Kidney epithelial cell (primary cell): ENCODE data around the gene ICOS. TPM values are rescaled to one million over a fixed set of nuclear protein-coding genes. Genes with fewer than 3 reads are reported as not detected.

Source experiments
- DNase-seq: peaks from one replicate; pipeline ENCODE4 v3.0.0-alpha.2; 2010; ENCODE audit warnings: low read depth
- H3K27me3 ChIP-seq: 2 replicates; pipeline ENCODE4 v1.6.0; 2011; ENCODE audit warnings: low read length; ENCODE audit not compliant: control insufficient read depth, insufficient read depth
- H3K36me3 ChIP-seq: 2 replicates; pipeline ENCODE4 v1.5.1; 2011; ENCODE audit warnings: low read length; ENCODE audit not compliant: control insufficient read depth, insufficient read depth
- H3K4me3 ChIP-seq: 2 replicates; pipeline ENCODE4 v1.5.1; 2011; ENCODE audit warnings: low read depth, mild to moderate bottlenecking, control low read depth, low read length
- total RNA-seq: library from RNA; depleted of rRNA; stranded (reverse); fragments of >200 nt; gene quantifications from 2 replicates; pipeline ENCODE4 v1.2.3, GENCODE V29; 2015
- TF ChIP-seq, protein P1 (sequence below): IDR thresholded peaks from 2 replicates; pipeline ENCODE4 v1.5.1; 2011; ENCODE audit warnings: mild to moderate bottlenecking, moderate library complexity, low read length, control low read depth, inconsistent platforms; ENCODE audit not compliant: insufficient read depth, poor library complexity, severe bottlenecking

ICOS gene
- total RNA-seq, 1 donor from 2014 or later, result not detected

DNA sequence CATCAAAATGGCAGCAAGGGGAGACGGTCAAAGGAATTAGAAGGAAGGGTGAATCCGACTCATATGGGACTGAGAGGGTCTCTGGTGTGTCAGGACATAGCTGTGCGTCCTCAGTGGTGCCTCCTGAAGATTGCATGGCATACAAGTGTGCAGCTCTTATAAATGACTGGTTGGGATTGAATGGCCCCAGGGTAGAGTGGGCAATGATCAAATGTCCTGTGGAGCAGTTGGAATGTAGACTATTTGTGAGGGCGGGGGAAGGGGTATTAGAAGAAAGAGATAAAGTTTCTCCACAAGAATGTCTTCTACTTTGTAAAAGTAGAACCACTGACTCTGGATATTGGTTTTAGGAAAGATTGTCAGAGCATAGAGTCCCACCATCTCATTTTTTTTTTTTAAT is 44.4 kb upstream of the ICOS start:
- Histone ChIP-seq H3K36me3 (no peaks in the 10 kb centered on the region), H3K4me3 (no peak overlapping the region), H3K27me3 (no peaks in the 10 kb centered on the region)
- DNase-seq, result no peak
- TF ChIP-seq, protein P1, sequence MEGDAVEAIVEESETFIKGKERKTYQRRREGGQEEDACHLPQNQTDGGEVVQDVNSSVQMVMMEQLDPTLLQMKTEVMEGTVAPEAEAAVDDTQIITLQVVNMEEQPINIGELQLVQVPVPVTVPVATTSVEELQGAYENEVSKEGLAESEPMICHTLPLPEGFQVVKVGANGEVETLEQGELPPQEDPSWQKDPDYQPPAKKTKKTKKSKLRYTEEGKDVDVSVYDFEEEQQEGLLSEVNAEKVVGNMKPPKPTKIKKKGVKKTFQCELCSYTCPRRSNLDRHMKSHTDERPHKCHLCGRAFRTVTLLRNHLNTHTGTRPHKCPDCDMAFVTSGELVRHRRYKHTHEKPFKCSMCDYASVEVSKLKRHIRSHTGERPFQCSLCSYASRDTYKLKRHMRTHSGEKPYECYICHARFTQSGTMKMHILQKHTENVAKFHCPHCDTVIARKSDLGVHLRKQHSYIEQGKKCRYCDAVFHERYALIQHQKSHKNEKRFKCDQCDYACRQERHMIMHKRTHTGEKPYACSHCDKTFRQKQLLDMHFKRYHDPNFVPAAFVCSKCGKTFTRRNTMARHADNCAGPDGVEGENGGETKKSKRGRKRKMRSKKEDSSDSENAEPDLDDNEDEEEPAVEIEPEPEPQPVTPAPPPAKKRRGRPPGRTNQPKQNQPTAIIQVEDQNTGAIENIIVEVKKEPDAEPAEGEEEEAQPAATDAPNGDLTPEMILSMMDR, result no peak

DNA sequence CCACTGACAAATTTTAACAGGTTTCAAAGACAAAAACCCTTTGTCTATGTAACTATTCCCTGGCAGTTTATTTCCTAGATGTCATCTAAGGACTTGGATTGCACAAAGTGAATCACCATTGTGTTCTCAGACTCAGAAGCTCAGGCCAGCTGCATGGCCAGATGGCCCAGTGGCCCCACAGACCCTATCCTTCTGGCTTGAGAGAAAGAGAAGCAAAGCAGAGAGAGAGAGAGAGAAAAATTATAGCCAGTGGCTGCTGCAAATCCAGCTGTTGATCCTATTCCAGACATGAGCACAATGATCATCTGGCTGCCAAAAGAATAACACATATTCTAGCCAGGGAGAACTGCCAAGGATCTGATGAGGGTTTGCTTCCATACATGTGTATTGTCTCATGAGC is 43.2 kb upstream of the ICOS start:
- H3K36me3 ChIP-seq, result no peaks in the 10 kb centered on the region
- H3K27me3 ChIP-seq, result no peaks in the 10 kb centered on the region
- no peak overlapping the region for H3K4me3 ChIP-seq
- DNase-seq, result no peak
- TF ChIP-seq, protein P1, result no peak

DNA sequence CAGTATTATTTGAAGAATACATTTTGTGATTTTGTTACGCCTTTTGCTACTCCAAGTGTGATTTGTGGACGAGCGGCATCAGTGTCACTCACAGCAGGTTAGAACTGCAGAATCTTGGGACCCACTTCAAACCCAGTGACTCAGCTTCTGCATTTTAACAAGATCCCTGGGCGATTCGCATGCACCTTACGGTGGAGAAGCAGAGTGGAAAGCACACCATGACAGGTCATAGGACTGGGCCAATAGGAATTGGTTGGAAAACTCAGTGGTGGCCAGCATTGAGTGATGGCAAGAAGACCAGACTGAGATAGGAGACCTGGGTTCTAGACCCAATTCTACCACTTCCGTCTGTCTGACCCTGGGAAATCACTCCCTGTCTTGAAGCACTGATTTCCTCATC is 42.7 kb upstream of the ICOS start:
- Histone ChIP-seq H3K27me3 (no peaks in the 10 kb centered on the region), H3K36me3 (no peaks in the 10 kb centered on the region), H3K4me3 (no peak overlapping the region)
- no peak for DNase-seq
- TF ChIP-seq, protein P1, result no peak

DNA sequence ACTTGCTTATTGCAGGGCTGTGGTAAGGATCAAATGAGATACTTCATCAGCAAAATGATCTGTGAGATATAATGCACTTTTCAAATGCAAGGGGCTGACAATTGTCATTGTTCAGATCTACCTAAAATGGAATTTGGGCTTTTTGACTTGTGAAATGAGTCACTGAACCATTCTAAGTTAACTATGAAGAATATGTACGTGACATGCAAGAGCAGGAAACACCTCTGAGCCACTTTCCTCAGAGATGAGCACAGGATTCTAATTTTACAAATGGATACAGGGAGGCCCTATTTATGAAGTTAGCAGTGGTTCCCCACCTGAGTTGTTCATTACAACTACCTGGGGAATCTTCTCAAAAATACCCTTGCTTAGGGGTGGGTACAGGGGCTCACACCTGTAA is 42.3 kb upstream of the ICOS start:
- no peak for DNase-seq
- no peaks in the 10 kb centered on the region for H3K36me3 ChIP-seq
- TF ChIP-seq, protein P1, result no peak
- no peak overlapping the region for H3K4me3 ChIP-seq
- no peaks in the 10 kb centered on the region for H3K27me3 ChIP-seq

DNA sequence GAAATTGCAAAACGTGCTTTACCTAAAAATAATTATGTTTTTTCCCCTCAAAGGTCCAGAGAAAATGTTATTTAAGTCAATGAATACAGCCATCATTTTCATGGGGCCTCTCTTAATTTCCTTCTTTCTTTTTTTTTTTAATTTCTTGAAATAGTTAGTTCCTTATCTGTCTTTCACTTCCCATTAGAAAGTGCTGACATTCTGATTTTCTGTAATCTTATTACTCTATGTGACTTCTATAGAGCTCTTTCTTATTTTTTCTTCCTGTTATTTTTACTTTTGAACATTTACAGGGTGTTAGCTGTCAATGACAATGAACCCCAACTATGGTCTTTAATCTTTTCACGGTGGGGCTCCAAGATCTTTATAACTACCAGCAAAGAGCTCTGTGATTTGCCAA is 39.0 kb upstream of the ICOS start:
- no peaks in the 10 kb centered on the region for H3K27me3 ChIP-seq
- DNase-seq, result no peak
- no peaks in the 10 kb centered on the region for H3K36me3 ChIP-seq
- H3K4me3 ChIP-seq, result no peak overlapping the region
- TF ChIP-seq, protein P1, result no peak

DNA sequence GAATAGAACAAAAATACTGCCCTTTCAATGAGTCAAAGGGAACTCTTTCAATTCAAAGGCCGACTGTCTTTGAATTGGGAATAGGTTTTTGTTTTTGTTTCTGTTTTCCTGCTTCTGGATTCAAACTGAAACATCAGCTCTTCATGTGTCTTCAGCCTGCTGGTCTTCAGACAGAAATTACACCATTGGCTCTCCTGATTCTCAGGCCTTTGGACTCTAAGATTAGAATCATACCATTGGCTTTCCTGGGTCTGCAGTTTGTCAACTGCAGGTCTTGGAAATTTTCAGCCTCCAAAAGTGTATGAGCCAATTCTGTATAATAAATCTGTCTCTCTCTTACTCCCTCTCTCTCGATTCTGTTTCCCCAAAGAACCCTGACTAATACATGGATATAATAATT is 37.9 kb upstream of the ICOS start:
- Histone ChIP-seq H3K4me3 (no peak overlapping the region), H3K27me3 (no peaks in the 10 kb centered on the region), H3K36me3 (no peaks in the 10 kb centered on the region)
- TF ChIP-seq, protein P1, result no peak
- DNase-seq, result no peak
